PC-9 (cell line): ENCODE results near the gene MINDY1. TPM values are rescaled to one million over a fixed set of nuclear protein-coding genes. Genes with fewer than 3 reads are reported as not detected.

Source experiments
- BruUV-seq: library from RNA; stranded (reverse); fragments of 400-500 nt; replicated peaks from 2 replicates; lab custom pipeline; 2021; lab: Mats Ljungman, UMichigan
- CTCF ChIA-PET: fragments of 300-600 bp; sonication (Branson Sonifier 250); formaldehyde crosslinking; loops from one replicate; lab custom pipeline; 2022; ENCODE audit warnings: antibody characterized with exemption; lab: Charles Lee
- POLR2A ChIA-PET: fragments of 300-600 bp; sonication (Branson Sonifier 250); formaldehyde crosslinking; loops from one replicate; lab custom pipeline; 2022; ENCODE audit warnings: antibody characterized with exemption; ENCODE audit not compliant: unreplicated experiment; lab: Charles Lee
- DNase-seq, 2 experiments: peaks; one replicate each; pipeline versions ENCODE4 v3.0.0 to v3.0.0-alpha.2; 2015 to 2022; ENCODE audit warnings: mixed read lengths in 1 of 2
- H2AFZ ChIP-seq: fragments of 200-600 bp; sonication (generic); 2 replicates; pipeline ENCODE4 v1.8.1; 2017; ENCODE audit warnings: antibody characterized with exemption
- H3F3A ChIP-seq: fragments of 200-600 bp; sonication (generic); 2 replicates; pipeline ENCODE4 v1.8.1; 2017; ENCODE audit warnings: antibody characterized with exemption, mild to moderate bottlenecking, low read depth; ENCODE audit not compliant: insufficient read depth
- H3K27ac ChIP-seq: fragments of 200-600 bp; sonication (generic); 2 replicates; pipeline ENCODE4 v1.6.1; 2016; ENCODE audit warnings: mixed run types
- H3K27me3 ChIP-seq: fragments of 200-600 bp; sonication (generic); 2 replicates; pipeline ENCODE4 v1.6.1; 2016; ENCODE audit warnings: low read depth, mixed run types; ENCODE audit not compliant: insufficient read depth
- H3K36me3 ChIP-seq: fragments of 200-600 bp; sonication (generic); 2 replicates; pipeline ENCODE4 v1.6.1; 2016; ENCODE audit warnings: low read depth, mixed run types
- H3K4me1 ChIP-seq: fragments of 200-600 bp; sonication (generic); replicated peaks from 2 replicates; pipeline ENCODE4 v1.6.1; 2016; ENCODE audit warnings: mixed run types; ENCODE audit not compliant: insufficient read depth
- H3K4me2 ChIP-seq: fragments of 200-600 bp; sonication (generic); 2 replicates; pipeline ENCODE4 v1.6.1; 2017; ENCODE audit warnings: mixed run types
- H3K4me3 ChIP-seq: fragments of 200-600 bp; sonication (generic); 2 replicates; pipeline ENCODE4 v1.6.1; 2016; ENCODE audit warnings: mixed run types
- H3K79me2 ChIP-seq: fragments of 200-600 bp; sonication (generic); 2 replicates; pipeline ENCODE4 v1.6.1; 2017; ENCODE audit warnings: low read depth, mixed run types
- H3K9me2 ChIP-seq: fragments of 200-600 bp; sonication (generic); 2 replicates; pipeline ENCODE4 v1.8.1; 2017; ENCODE audit warnings: mild to moderate bottlenecking; ENCODE audit not compliant: insufficient read depth
- H3K9me3 ChIP-seq: fragments of 200-600 bp; sonication (generic); 2 replicates; pipeline ENCODE4 v1.8.1; 2016; ENCODE audit warnings: low read depth; ENCODE audit not compliant: insufficient read depth
- H4K20me1 ChIP-seq: fragments of 200-600 bp; sonication (generic); 2 replicates; pipeline ENCODE4 v1.8.1; 2017; ENCODE audit not compliant: insufficient read depth
- EZH2 ChIP-seq: fragments of 200-600 bp; sonication (generic); IDR thresholded peaks from 2 replicates; pipeline ENCODE4 v1.8.0; 2017; ENCODE audit warnings: antibody characterized with exemption, low read depth
- intact Hi-C: fragments of 100-400 bp; cut with micrococcal nuclease; formaldehyde crosslinking; loops from one replicate; pipeline ENCODE4 v1.10.0; 2022; ENCODE audit not compliant: unreplicated experiment
- total RNA-seq: library from RNA; stranded (reverse); gene quantifications from 2 replicates; pipeline ENCODE4 v1.2.3, GENCODE V29; 2021
- TF ChIP-seq, protein P1 (sequence below): fragments of 200-600 bp; sonication (generic); conservative IDR thresholded peaks from 2 replicates; pipeline ENCODE4 v1.6.1; 2017; ENCODE audit warnings: mixed run types, antibody characterized with exemption, mild to moderate bottlenecking, moderate library complexity

The MINDY1 gene
- total RNA-seq, 1 experiment from 2014 or later, result 17.6 TPM

DNA sequence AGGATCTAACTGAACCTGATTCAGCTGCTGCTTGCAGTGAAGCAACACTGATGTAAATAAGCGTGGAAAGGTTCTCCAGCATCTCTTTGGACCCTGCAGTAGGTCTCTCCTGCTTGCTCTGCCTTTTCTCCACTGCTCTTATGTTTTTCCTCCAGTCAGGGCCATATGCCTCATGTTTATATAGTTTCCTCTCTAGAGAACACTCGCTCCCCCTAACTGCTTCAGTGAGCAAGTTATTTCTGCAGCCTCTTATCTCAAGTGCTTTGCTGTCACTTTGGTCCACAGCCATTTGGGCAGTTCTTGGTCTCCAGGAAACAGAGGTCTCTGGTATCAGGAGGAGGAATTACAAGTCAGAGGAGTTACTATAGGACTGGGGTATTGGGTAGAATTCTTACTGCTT, 6.8 kb upstream of the MINDY1 start:
- Histone ChIP-seq H3K27ac (no peak overlapping the region), H3K4me3 (no peak overlapping the region), H3K4me2 (no peak overlapping the region), H2AFZ (no peak overlapping the region), H3K4me1 (peaks cover 7% of the 10 kb centered on the region; the same call in 1 of the 2 replicates), H3K36me3 (0 out of 2 replicates have a peak, but pooled peaks cover 6% of the 10 kb centered on the region), H3K27me3 (no peaks in the 10 kb centered on the region), H3K9me2 (no peaks in the 10 kb centered on the region), H4K20me1 (no peaks in the 10 kb centered on the region), H3K79me2 (peaks cover 23% of the 10 kb centered on the region), H3K9me3 (no peaks in the 10 kb centered on the region), H3F3A (no peaks in the 10 kb centered on the region; the same call in none of the 2 replicates)
- intact Hi-C loops, result no loop called here
- ChIA-PET POLR2A (no interaction called here), CTCF (no interaction called here)
- no TSS peak for BruUV-seq
- TF ChIP-seq, protein P1, sequence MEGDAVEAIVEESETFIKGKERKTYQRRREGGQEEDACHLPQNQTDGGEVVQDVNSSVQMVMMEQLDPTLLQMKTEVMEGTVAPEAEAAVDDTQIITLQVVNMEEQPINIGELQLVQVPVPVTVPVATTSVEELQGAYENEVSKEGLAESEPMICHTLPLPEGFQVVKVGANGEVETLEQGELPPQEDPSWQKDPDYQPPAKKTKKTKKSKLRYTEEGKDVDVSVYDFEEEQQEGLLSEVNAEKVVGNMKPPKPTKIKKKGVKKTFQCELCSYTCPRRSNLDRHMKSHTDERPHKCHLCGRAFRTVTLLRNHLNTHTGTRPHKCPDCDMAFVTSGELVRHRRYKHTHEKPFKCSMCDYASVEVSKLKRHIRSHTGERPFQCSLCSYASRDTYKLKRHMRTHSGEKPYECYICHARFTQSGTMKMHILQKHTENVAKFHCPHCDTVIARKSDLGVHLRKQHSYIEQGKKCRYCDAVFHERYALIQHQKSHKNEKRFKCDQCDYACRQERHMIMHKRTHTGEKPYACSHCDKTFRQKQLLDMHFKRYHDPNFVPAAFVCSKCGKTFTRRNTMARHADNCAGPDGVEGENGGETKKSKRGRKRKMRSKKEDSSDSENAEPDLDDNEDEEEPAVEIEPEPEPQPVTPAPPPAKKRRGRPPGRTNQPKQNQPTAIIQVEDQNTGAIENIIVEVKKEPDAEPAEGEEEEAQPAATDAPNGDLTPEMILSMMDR, result no peak
- TF ChIP-seq EZH2, result no peak
- DNase-seq, result no peak

DNA sequence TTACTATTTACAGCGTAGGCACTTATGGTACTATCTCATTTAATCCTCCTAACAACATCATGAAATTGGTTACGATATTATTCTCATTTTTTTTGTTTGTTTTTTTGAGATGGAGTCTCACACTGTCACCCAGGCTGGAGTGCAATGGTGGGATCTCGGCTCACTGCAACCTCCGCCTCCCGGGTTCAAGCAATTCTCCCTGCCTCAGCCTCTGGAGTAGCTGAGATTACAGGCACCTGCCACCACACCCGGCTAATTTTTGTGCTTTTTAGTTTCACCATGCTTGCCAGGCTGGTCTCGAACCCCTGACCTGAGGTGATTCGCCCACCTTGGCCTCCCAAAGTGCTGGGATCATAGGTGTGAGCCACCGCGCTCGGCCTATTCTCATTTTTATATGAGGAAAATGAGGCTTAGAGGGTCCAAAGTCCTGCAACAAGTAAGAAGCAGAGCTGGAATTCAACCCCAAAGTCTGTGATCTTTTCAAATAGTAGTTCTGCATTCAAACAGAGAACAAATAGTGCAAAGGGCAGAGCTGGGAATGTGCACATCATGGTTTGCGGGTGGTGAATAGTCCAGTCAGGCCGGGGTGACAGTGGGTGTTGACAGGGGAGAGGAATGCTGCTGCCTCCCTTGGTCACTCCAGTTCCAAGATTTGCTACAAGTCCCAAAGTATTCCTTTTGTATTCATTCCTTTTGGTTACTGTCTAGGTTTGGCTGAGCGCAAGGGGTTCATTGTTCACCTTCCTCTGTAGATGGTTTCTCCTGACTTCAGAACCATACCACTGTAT, 6.2 kb upstream of the MINDY1 start:
- ChIA-PET POLR2A (no interaction called here), CTCF (no interaction called here)
- Histone ChIP-seq H3K4me2 (no peak overlapping the region), H2AFZ (no peak overlapping the region), H3K4me1 (peaks cover 8% of the 10 kb centered on the region), H3K27me3 (no peaks in the 10 kb centered on the region), H3K9me2 (no peaks in the 10 kb centered on the region), H3F3A (peaks cover 1% of the 10 kb centered on the region), H3K27ac (no peak overlapping the region), H3K4me3 (no peak overlapping the region), H3K36me3 (0 out of 2 replicates have a peak, but pooled peaks cover 3% of the 10 kb centered on the region), H3K79me2 (peaks cover 24% of the 10 kb centered on the region), H3K9me3 (no peaks in the 10 kb centered on the region), H4K20me1 (no peaks in the 10 kb centered on the region)
- intact Hi-C loops, result no loop called here
- no TSS peak for BruUV-seq
- TF ChIP-seq, protein P1, result no peak
- DNase-seq, result no peak

- Histone ChIP-seq H3K4me1 (peaks cover 24% of the 10 kb centered on the region), H3K9me2 (no peaks in the 10 kb centered on the region), H3K79me2 (peaks cover 24% of the 10 kb centered on the region), H3K4me2 (no peak overlapping the region), H2AFZ (no peak overlapping the region), H3F3A (peaks cover 15% of the 10 kb centered on the region), H4K20me1 (no peaks in the 10 kb centered on the region), H3K27me3 (no peaks in the 10 kb centered on the region), H3K9me3 (no peaks in the 10 kb centered on the region), H3K4me3 (no peak overlapping the region), H3K36me3 (no peaks in the 10 kb centered on the region), H3K27ac (no peak overlapping the region)
- TF ChIP-seq EZH2, result no peak
- TF ChIP-seq, protein P1, result no peak
- intact Hi-C loops, result no loop called here
- BruUV-seq, result no TSS peak
- DNase-seq, result no peak
- POLR2A ChIA-PET, result no interaction called here
- CTCF ChIA-PET, result interaction anchor here (0.5 kb wide), 1 partner anchor 90 kb away, joined by 6 read pairs; no protein-coding TSS in a partner anchor
These were observed 4.6 kb upstream of the MINDY1 start for GRCh38 chr1:151011154-151011850.
